ENCODE results near the gene PLAGL1.

The PLAGL1 gene

DNA sequence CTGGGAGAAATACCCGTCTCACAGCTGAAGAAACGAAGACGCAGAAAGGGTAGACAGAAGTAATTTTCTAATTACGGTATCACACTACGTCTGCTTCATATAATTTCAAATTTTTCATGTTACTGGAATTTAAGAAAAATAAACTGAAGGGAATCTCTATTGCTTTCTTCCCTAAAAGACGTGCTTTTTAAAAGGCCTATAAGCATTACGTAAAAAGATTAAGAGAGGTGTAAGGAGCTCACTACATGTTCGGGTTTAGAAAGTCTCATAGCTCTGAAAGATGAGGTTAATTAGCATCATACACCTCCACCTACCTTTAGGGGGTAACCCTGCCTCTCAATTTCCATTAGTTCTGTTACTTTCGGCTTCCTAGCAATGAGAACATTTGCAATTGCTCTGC lies 787 bp upstream of the PLAGL1 start:
- no peak for DNase-seq

DNA sequence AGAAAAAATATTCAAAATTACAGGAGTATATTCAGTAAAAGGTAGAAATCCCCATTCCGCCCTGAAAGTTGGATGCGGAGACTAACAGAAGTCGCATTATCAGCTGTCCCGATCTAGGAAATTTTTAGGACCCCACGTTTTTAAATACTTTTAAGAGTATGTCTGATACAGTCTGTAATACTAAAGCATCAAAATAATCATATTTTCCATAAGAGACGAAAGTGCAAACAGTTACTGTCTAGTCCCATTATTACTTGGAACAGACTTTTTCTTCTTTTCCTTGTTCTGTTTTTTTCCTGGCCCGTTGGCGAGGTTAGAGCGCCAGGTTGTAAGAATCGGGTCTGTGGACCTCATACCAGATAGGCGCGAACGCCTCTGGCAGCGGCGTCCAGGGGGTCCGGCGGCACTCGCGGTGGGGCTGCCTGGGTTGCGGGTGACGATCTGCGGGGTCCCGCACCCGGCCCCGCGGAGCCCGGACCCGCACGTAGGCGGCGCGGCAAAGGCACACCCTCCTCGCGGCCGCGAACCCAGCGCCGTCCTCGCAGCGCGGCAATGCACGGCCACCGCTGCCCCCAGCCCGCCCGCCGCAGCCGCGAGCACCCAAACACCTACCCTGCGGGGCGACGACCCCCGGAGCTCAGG lies 460 bp downstream of the PLAGL1 start:
- DNase-seq: no peak

DNA sequence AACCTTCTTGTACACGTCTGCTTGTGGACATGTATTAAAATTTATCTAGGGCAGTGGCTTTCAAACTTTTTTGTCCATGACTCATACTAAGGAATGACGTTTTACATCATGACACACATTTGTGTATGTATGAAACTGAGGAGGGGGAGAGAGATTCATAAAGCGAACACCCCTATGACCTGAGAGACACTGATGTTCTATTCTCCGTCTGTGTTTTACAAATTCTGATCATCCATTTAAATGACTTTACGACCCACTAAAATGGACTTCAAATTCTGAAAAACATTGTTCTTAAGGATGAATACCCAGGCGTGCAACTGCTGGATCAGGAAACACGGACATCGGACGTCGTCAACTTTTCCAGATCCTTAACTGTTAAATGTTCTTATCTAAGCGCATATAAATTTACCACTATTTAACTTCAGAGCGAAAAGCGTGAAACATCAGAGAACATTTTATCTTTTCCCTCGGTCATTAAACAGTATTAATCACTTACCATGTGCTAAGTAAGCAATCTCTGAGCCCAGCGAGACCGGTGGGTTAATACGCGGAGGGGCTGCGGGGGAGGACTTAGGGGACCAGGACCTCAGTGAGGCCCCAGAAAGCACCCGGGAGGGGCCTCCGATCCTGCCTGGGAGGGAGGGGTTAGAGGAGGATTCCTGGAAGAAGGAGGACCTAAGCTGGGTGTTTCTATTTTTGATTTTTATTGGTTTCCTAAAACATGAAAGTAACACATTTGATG lies 1.2 kb downstream of the PLAGL1 start:
- no peak for DNase-seq

DNA sequence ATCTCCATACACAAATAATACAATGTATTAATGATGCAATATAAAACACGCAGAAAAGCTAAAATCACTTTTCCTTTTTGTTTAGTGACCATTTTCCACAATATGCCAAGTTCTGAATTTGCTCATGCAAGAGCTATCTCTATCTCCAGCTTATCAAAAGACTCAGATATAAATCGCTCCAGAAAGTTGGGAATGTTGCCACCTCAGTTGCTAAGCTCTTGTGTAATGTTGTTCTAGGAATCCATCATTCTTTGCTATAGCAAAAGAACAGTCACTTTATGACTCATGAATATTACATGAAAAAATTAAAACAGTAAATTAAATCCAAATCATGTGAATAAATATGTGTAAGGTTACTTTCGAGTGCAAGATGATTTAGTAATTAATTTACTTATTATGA lies 8.7 kb downstream of the PLAGL1 start:
- DNase-seq: no peak

DNA sequence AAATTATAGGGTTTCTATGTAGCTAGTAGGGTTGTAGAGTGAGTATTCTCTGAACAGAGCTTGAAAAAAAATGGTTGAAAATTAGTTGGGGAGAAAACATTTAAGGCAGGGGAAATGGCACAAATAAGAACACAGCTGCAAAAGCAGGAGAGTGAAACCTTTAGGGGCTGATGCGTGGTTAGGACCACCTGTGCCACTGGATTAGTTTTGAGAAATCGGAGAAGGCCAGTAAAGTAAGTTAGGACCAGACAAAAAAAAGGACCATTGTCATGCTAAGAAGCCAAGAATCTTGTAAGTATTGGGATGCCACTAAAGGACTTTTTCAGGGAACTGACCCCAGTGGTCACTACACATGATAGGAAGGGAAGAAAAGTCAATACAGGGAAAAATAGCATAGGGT lies 9.4 kb downstream of the PLAGL1 start:
- no peak for DNase-seq

DNA sequence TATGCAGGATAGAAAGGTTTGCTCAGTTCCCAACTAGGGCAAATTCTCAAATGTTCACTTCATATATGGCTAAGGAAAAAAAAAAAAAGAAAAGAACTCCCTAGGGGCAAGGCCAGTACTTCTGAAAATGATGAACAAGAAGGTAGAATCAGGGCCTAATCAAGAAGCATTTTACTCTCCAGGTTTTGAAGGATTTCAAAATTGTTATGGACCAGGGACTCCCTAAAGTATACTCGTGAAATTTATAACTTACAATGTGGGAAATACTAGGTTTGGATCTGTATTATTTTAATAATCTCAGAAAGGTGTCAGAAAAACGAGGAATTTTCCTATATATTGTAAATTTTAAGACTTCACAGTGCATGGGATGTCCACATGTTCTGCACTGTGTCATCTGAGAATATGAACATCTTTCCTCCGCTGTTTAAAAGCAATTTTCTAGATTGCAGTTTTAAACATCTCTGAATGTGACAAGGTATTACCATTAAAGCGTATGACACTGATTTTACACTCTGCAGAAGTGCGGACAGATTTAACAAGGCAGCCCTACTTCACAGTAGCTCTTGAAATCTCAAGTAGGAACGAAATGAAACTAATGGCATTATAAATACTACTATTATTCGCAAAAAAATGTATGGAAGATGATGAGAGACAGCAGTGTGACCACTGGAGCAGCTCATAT lies 14.0 kb downstream of the PLAGL1 start:
- no peak for DNase-seq

DNA sequence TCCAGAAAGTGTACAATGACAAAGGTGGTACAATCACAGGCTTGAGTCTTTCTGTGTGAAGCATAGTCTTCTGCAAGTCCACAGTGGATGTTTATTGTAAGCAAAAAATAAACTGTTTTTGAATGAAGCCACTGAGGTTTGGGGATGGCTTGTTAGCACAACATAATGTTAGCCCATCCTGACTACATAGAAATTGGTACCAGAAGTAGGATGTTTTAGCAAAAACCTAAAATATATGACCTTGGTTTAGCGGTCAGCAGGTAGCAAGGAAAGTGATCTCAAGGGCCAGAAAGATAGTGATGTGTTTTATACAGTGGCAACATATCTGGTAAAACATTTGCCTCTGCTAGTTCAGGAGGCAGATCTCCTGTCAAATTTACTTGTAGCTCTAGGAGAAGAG lies 15.8 kb downstream of the PLAGL1 start:
- no peak for DNase-seq

DNA sequence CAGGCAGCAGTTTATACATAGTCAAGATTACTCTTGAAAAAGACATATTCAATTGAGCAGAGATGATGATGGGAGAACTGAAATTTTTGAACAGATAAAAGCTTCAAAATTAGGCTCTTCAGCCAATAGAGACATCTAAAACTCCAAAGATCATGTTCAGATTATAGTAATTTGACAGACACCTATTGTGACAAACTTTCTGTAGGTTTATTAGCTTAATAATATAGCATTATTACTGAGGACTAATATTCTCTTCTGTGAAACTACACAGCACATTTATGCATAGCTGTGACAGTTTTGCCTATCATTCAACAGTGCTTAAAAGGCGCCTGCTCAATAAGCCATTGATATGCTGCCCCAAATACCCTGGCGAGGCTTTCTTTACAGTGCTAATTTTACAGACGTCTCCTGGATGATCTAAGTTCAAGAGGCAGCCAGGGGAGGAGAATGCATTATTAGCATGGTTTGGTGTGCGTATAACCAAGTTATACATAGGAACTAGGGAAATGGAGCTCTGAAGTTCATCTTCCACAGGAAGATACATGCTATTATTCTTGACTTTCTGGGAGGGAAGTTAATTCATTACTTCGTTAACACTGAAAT lies 21.5 kb downstream of the PLAGL1 start:
- no peak for DNase-seq

DNA sequence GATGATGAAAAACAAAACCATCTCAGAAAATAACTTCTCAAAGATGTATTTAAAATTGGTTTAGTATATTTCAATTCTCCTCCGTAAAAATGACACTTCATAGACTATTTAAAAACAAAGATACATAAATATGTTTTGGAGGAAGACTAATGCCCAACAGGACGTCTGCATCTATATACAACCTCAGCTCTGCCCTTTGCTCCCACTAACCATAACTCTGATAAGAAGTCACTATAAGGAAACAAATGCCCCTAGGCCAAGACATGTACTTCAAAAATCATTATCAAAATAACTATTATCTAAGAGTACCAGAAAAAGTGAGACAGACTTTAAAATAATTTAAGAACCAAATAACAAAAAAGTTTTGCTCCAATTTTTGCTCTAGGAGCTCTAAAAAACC lies 23.4 kb downstream of the PLAGL1 start:
- no peak for DNase-seq

DNA sequence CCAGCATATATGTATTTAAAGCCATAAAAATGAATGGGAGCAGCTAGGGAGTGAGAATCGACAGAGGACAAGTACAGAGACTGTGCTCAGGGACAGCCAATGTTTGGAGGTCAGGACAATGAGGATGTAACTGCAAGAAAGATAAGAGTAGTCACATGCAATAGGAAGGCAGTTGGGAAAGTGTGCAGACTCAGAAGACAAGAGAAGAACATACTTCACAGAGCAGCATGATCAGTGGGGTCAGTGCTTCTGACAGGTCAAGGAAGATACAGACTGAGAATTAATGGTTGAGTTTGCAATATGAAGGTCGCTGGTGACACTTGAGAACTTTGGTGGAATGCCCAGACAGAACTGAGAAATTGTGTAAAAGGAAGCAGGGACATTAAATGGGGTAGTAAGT lies 25.1 kb downstream of the PLAGL1 start:
- no peak for DNase-seq

DNA sequence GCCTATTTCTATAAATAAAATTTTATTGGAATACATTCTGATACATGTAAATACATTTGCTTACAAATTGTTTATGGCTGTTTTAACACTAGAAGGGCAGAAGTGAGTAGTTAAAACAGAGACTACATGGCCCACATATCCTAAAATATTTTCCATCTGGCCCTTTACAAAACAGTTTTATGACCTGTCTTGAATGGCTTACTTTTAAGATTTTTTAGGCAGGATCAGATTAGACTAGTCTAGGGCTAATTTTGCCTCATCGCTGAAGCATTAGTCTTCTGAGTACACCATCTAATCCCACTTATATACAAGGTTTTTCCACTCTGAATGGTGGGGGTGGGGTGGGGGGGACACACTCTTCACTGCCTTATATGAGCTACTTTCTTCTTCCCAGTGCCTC lies 27.1 kb downstream of the PLAGL1 start:
- no peak for DNase-seq

DNA sequence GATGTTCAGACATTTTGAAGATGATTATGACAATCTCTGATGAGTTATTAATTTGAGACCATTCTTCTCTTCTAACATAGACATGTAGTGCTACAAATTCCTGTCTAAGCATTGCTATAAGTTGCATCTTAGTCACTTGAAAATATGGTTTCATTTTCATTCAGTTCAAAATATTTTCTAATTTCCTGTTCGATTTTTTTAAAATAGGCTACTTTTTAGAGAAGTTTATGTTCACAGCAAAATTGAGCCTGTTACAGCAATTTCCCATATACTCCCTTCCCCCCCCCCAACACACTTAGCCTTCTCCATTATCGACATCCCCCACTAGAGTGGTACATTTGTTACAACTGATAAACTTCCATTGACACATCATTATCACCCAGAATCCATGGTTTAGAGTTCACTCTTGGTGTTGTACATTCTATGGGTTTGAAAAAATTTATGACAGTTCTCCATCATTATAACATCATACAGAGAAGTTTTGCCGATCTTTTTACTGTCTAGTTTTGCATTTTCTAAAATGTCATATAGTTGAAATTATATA lies 31.2 kb downstream of the PLAGL1 start:
- no peak for DNase-seq

DNA sequence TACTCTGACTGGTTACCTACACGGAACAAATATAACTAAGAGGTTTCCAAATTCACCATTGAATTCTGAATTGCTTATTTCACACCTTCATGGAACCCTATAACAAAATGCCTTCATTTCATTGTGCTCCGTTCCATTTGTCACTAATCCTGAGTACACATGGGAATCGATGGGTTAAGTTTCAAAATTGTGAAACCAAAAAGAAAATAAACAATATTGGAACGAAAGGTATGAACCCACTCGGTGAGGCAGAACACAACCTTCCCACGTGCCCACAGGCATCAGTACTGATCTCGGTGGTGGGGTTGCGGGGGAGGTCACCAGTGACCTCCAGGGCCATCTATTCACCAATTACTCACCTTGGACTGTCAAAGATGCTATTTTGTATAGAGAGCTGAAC lies 34.0 kb downstream of the PLAGL1 start:
- no peak for DNase-seq

DNA sequence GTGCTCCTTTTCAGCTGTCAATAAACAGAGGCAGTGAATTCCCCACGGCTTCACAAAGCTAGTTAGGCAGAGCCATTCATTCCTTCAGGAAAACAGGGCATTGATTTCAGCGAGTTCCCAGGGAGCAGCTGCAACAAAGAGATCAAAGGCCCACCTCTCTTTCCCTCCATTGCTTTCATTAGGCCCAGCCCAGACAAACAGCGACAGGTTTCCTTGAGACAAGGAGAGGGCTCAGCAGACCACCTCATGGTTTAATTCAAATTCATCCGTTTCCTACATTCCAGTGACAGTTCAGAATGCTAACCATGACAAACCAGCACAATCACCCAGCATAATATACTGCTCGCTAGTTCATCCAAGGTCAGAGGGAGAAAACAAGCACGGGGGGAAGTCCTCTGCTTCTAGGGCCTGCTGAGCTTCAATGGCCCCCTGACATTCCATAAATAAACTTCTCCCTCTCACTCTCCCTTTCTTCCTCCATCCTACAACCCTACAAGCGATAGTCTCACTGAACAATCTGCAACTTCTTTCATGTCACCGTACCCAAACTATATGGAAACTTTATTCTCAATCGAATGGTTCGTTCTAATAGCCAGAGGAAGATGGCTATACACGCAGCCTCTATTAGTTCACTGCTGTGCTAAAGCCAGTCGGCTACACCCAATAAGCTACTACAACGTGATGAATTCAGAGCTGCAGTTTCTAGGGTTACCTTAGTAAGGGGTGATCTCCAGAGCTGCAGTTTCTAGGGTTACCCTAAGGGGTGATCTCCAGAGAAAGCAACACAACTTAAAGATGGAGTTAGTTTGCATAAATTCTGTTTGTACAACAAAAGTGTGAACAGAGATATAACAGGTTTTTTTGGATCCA lies 34.7 kb downstream of the PLAGL1 start:
- no peak for DNase-seq

DNA sequence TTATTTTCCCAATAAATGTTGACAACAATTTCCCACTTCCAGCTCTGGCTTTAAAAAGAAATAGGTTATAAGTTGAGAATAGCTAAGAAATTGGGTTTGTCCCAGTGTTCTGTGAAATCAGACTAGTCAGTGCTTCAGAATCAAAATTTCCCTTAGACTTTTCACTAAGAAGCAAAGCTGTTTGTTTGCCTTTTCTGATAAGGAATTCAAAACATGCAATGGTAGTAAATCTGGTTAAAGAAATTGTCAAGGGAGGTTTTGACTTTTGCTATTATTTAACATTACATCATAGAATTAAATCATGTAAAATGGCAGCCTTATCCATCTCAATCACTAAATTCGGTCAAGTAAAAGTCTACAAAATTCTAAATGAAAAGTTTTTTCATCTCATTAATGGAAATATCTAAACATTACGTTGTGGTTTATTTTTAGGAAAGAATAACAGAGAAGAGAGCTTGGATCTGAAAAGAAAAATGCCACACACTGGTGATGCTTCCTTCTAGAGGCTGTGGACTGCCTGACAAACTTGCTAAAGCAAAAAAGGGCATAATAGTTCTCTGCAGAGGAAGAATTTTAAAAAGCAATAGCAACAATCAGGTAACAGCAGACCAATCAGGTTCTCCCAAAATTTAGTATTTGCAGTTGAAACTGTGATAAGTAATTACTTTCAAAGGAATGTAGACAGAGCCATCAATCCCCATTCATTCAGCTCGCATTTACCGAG lies 36.4 kb downstream of the PLAGL1 start:
- DNase-seq: no peak

DNA sequence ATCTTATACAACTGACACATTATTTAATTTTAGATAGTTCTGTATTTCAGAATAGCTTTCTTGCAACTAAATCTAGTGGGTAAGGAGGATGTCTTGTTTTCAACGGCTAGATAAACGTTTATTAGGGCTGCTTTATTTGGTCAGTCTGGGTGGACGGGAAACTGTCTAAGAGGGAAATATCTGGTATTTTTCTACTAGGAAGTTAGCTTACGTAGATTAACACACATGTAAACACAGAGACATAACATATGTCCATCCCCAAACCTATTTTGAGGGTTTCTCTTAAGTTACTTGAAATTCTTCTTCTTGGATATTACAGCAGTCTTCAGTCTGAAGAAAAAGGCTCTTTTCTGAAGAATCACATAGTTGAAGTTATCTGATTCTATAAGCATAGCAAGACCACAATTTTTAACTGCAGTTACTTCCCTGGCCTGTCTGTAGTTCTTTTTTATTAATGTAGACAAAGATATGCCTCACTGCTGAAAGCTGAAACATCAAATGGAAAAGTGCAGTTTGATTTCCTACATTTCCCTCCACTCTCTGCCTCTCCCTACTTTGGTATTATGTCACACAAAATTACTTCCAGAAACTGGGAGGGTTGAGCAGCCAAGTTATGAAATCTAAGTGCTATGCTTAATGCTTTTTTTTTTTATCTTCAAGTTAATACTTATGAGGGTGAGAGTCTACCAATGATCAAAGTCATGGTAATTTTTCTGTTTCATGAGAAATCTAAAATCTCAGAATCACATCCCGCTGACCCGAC lies 37.4 kb downstream of the PLAGL1 start:
- DNase-seq: no peak

DNA sequence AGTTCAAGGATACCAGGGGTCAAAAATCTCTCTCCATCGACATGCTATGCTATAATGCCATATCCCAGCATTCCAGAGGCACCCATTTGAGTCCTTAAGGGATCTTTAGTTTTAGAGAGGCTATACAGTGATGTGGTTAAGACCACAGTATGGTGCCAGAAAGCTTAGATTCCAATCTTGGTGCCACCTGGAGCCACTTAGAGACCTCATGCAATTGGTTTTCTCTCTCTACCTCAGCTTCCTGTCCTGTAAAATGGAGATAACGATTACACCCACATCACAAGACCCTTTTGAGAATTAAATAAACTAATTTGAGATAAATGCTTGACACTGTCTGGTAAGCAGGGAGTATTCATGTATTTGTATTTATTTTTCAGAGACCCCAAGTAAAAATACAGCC lies 39.0 kb downstream of the PLAGL1 start:
- DNase-seq: no peak

DNA sequence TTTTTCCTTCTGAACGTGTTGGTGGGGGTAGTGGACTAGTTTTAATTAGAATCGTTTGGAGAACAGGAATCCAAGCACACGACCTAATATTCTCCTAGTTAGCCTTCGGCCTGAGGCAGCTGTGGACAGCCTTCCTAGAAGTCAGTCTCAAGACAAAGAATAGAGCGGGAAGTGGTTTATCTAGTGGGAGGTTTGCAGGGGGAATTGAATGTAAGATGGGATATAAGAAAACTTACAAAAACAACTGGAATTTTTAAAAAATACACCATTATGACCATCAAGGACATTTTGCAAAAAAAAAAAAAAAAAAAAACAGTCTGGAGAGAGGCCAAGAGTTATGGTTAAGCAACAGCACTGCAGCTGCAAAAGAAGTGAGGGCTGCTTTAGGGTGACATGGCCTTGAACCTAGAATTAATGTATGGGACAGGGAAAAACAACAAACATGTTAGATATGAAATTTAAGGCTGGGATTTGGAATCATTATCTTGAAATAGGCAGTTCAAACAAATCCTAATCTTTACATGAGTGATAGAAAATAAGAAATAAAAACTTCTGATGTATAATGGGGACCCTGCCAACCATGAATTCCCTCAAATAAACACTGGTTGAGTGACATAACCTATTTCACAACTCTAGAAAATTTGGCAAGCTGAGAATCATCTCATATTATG lies 40.2 kb downstream of the PLAGL1 start:
- DNase-seq: no peak

DNA sequence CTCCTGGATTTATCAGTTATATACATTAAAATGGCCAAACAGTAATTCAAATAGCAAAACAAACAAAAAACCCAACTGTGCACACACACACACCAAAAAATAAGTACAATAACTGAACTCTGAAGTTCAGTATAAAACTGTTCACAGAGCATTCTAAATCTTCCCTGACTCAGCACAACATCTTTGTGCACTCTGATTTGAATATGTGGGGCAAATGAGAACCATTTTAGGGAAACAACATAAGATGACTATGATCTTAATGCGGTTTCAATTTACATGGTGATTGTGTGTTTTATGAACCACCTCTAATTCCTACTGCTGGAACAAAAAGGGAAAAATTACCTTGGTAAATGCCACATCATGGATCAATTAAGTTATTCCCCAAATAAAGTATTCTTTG lies 41.7 kb downstream of the PLAGL1 start:
- DNase-seq: no peak

DNA sequence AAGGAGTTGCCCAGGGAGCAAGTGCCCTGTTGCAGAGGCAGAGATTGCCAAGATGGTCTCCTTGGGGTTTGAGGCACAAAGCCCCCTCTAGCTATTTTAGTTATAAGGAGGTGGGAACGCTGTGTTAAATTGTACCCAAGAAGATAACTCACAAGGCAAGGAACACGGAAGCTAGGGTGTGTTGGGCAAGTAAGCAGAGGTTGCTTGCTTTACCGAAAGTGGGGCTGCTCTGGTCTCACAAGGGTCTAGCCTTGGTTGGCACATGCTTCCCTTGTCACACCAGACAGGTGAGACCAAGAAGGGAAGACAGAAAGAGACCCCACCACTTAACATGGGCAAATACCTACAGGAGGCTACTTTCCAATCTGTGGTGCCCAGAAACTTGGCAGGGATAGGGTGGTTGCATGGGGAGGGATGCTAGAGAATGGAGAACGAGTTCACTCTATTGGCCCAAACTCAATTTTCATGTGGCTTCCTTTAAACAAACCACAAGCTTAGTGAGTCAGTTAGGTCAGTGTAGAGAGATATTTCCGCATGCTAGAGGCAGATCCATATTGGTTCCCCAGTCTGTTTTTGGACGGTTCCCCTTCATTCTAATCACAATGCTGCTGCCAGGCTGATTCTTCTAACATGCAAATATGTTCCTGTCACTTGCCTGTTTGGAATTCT lies 42.4 kb downstream of the PLAGL1 start:
- no peak for DNase-seq

Measured in CD4-positive, alpha-beta T cell treated with Interleukin-4 for 1 hour (primary cell).